Stimulated activated CD4-positive, alpha-beta T cell treated with anti-CD3 and anti-CD28 coated beads, Interleukin-2, amount 100 ng/mL, for 24 hours (primary cell): Measurements from ENCODE around the gene INPP4A.
"Not testable (repeated sequence)": the region's sequence is repeated elsewhere in the genome, so short reads cannot be mapped to it uniquely, and the experiment has no call there.

Source experiments
- DNase-seq, 2 donors: peaks; one replicate each; pipeline ENCODE4 v3.0.0-alpha.2; 2020

The INPP4A gene

GRCh38 chr2:98444436-98445176, at the start of gene INPP4A:
Gene INPP4A, plus strand, starts transcription at chr2:98444858. Its CDS starts 75,191 bp downstream, at chr2:98520049.
- peak; percentile 81 to 83 for DNase-seq

DNA sequence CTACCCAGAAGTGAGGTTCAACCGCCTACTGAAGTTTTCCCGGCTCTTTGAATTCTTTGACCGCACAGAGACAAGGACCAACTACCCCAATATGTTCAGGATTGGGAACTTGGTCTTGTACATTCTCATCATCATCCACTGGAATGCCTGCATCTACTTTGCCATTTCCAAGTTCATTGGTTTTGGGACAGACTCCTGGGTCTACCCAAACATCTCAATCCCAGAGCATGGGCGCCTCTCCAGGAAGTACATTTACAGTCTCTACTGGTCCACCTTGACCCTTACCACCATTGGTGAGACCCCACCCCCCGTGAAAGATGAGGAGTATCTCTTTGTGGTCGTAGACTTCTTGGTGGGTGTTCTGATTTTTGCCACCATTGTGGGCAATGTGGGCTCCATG, 48.7 kb upstream of the INPP4A start:
- no peak for DNase-seq

DNA sequence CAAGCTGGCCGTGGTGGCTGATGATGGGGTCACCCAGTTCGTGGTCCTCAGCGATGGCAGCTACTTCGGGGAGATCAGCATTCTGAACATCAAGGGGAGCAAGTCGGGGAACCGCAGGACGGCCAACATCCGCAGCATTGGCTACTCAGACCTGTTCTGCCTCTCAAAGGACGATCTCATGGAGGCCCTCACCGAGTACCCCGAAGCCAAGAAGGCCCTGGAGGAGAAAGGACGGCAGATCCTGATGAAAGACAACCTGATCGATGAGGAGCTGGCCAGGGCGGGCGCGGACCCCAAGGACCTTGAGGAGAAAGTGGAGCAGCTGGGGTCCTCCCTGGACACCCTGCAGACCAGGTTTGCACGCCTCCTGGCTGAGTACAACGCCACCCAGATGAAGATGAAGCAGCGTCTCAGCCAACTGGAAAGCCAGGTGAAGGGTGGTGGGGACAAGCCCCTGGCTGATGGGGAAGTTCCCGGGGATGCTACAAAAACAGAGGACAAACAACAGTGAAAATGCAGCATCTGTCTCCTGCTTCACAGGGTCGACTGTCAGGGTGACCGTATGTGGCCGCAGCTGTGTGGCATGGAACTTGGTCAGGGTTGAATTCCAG, 47.8 kb upstream of the INPP4A start:
- DNase-seq: no peak

DNA sequence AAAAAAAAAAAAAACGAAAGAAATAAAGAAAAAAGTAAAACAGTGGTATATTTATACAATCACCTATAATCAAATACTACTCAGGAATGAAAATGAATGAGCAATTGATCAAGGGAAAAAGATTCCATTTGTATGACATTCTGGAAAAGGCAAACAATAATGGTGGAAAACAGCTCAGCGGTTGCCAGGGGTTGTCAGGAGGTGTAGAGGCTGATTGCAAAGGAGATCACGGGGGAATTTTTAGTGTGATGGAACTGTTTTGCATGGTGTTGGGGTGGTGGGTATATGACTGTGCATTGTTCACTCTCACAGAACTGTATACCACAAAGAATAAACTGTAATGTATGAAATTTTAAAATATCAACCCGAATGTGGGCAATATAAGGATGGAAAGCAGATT, 45.5 kb upstream of the INPP4A start:
- no peak for DNase-seq

- no peak for DNase-seq
Observed at GRCh38 chr2:98403878-98404277, 40.8 kb upstream of the INPP4A start.

DNA sequence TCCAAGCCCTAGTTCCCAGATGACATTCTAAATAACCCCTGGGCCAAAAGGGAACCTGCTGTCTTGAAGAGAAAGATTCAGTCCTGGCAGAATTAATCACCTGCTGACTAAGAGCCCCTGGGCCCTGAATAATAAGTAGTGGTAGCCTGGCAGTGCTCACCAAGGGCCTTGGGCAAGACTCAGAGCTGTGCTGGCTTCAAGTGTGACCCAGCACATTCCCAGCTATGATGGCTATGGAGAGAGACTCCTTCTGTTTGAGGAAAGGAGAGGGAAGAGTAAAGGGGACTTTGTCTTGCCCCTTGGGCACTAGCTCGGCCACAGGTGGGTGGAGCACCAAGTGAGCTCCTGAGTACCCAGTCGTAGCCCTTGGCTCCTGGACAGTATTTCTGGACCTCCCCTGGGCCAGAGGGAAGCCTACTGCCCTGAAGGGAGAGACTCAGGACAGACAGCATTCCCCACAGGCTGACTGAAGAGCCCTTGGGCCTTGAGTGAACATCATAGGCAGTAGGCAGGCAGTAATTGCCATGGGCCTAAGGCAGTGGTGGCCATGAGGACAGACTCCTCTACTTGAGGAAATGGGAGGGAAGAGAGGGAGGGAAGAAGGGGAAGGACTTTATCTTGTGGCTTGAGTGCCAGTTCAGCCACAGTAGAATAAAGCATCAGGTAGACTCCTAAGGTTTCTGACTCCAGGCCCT, 40.0 kb upstream of the INPP4A start:
- DNase-seq: no peak

- no peak for DNase-seq
Observed at GRCh38 chr2:98405301-98405700, 39.4 kb upstream of the INPP4A start.

GRCh38 chr2:98408155-98408554, 36.5 kb upstream of the INPP4A start:
- no peak for DNase-seq

DNA sequence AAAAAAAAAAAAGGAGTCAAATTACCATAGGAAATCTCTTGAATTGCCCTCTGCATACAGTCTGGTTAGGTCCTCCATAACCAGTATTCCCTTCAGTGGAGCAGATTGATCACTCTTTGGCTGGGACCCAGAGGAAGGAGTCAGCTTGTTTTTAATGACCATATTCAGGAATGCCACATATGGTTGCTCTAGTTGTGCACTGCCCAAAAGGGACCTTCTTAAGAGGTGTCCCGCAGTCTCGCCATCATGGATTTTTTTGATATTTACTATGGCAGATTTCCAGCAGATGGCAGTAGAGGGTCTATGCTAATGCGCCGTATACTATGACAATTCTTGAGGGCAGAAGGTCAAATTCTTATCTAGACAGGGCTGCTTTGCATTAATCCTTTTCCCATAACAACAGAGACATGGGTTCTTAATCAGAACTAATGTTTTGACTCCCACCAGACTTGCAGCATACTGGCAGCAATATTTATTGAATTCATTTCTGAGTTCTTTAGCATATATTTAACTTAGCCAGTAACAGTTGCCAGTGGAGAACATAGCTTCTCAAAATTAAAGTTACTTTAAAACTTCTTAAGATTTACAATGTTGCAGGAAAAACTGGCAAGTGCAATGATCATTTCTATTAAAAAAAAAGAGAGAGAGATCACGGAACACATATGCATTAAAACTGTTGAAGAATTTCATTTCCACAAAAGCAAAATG, 31.8 kb upstream of the INPP4A start:
- DNase-seq: peak; percentile 36 to 68

DNA sequence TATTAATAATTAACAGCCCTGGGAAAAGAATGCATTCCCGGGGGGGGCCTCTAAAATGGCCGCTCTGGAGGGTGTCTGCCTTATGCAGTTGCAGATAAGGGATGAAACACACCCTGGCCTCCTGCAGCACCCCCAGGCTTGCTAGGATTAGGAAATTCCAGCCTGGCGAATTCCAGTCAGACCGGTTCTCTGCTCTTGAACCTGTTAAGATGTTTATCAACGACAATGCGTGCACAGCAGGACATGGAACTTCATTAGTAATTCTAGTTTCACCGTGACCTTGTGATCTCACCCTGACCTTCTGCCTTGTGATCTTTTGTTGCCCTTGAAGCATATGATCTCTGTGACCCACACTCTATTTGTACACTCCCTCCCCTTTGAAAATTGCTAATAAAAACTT, 30.4 kb upstream of the INPP4A start:
- not testable (repeated sequence) for DNase-seq

DNA sequence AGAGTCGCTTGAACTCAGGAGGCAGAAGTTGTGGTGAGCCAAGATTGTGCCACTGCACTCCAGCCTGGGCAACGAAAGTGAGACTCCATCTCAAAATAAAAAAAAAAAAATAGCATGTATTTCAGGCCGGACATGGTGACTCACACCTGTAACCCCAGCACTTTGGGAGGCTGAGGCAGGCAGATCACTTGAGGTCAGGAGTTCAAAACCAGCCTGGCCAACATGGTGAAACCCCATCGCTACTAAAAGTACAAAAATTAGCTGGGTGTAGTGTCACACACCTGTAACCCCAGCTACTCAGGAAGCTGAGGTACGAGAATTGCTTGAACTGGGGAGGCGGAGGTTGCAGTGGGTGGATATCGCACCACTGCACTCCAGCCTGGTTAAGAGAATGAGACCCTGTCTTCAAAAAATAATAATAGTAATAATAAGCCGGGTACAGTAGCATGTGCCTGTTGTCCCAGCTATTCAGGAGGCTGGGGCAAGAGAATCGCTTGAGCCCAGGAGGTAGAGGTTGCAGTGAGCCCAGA, 28.9 kb upstream of the INPP4A start:
- not testable (repeated sequence) for DNase-seq

GRCh38 chr2:98416383-98417159, 28.1 kb upstream of the INPP4A start:
- DNase-seq: no peak

- DNase-seq: no peak
Observed at GRCh38 chr2:98419544-98419943, 25.1 kb upstream of the INPP4A start.

DNA sequence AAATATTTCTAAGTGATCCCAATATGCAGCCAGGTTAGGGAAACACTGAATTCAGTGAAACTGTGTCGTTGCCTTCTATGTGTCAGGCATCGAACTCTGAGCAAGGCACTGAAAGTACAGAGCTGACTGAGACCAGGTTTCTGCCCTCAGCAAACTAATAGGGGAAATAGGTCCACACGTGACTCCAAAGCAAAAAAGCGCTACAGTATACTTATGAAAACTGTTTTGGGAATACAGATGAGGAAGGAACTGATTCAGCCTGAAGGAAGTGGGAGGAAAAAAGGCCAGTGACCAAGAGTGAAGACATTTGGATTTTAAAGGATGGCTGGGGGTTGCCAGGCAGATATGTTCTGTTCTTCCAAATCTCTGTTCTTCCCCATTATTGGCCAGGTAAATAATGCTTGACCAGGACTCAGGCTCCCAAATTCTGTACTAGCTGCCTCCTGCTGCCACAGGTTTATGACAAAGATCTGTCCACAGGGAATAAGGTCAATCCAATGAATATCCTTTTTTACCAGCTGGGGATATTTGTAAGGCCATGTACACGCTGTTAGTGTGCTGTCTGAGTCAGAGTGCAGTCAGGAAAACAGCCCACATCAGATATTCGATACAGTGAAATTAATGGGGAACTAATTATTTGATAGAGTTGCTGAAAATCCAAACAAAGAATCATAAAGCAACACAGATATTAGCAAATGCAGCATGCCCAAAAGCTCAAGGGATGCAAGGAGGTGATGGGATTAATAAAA, 24.5 kb upstream of the INPP4A start:
- DNase-seq: no peak

GRCh38 chr2:98422449-98422848, 22.2 kb upstream of the INPP4A start:
- no peak for DNase-seq

DNA sequence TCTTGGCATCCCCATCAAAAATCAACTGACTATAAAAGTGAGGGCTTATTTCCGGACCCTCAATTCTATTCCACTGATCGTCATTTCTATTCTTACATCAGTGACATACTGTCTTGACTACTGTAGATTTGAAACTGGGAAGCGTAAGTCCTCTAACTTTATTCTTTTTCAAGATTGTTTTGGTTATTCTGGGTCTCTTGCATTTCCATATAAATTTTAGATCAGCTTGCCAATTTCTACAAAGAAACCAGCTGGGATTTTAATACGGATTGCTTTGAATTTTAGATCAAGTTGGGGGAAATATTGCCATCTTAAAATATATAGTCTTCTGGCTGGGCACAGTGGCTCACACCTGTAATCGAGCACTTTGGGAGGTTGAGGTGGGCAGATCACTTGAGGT, 17.9 kb upstream of the INPP4A start:
- DNase-seq: no peak

DNA sequence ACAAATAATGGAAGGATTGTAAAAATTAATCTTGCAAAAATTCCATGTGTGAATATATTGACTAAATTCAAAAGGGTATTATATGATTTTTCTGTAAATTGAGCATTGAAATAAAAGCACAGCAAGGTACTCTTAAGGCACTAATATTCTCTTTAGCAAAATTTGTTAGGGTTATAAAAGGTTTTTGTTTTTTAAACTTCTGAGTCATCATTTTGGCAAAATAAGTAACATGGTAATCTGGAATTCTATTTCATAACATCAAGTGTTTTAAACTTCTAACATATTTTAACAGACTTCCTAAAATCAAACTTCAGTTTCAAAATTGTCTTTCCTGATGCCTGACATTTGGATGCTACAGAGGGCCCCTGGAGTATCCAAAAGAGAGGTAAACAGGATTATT, 12.5 kb upstream of the INPP4A start:
- no peak for DNase-seq

GRCh38 chr2:98433363-98433964, 11.2 kb upstream of the INPP4A start:
- no peak for DNase-seq

- DNase-seq: no peak
Observed at GRCh38 chr2:98434492-98434891, 10.2 kb upstream of the INPP4A start.

DNA sequence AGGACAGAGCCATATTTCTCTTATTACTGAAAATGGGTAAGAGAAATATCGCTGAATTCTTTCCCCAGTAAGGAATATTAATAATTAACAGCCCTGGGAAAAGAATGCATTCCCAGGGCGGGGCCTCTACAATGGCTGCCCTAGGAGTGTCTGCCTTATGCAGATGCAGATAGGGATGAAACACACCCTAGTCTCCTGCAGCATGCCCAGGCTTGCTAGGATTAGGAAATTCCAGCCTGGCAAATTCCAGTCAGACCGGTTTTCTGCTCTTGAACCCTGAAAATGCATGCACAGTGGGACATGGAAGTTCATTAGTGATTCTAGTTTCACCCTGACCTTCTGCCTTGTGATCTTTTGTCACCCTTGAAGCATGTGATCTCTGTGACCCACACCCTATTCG, 9.0 kb upstream of the INPP4A start:
- not testable (repeated sequence) for DNase-seq

GRCh38 chr2:98436734-98437133, 7.9 kb upstream of the INPP4A start:
- no peak for DNase-seq
